B cell (primary cell): Measurements from ENCODE around the gene TSHR. TPM values are rescaled to one million over a fixed set of nuclear protein-coding genes. Genes with fewer than 3 reads are reported as not detected.
"Not testable (repeated sequence)": the region's sequence is repeated elsewhere in the genome, so short reads cannot be mapped to it uniquely, and the experiment has no call there.

Source experiments
- ATAC-seq: fragments of 200-7000 bp; cut with Tn5 transposase; one replicate; pipeline ENCODE4 v1.10.0; 2021; ENCODE audit warnings: low read depth, mild to moderate bottlenecking, moderate number of reproducible peaks, moderate library complexity
- CTCF ChIA-PET: fragments of 350-600 bp; sonication (Branson Sonifier 250); formaldehyde crosslinking; loops from one replicate; lab custom pipeline; 2021; ENCODE audit warnings: antibody characterized with exemption, inconsistent platforms; lab: Charles Lee
- POLR2A ChIA-PET: fragments of 350-600 bp; sonication (Branson Sonifier 250); formaldehyde crosslinking; loops from one replicate; lab custom pipeline; 2021; ENCODE audit warnings: antibody characterized with exemption; lab: Charles Lee
- DNase-seq: peaks from one replicate; pipeline ENCODE4 v3.0.0; 2013
- H2AFZ ChIP-seq: 2 replicates; pipeline ENCODE4 v1.6.1; 2012; ENCODE audit warnings: mild to moderate bottlenecking, low read depth, low read length; ENCODE audit not compliant: insufficient read depth, poor library complexity, severe bottlenecking
- H3K27ac ChIP-seq, 2 donors: 1 replicate in 1 of 2; 2 replicates in 1 of 2; pipeline ENCODE4 v1.5.1; 2012 to 2013; ENCODE audit warnings: low read length in 2 of 2, mild to moderate bottlenecking in 2 of 2, moderate library complexity in 1 of 2
- H3K27me3 ChIP-seq, 4 experiments: fragments of 200-600 bp in 1 of 4; sonication (generic) in 1 of 4; replicated peaks in 1 of 4; 1 replicate in 2 of 4; 2 replicates in 2 of 4; pipeline versions ENCODE4 v1.6.1 to v1.7.0; 2013 to 2016; ENCODE audit warnings: low read length in 3 of 4, mild to moderate bottlenecking in 2 of 4, mixed read lengths in 1 of 4, moderate library complexity in 1 of 4; ENCODE audit not compliant: insufficient read depth in 4 of 4, control insufficient read depth in 3 of 4; ENCODE audit errors: control extremely low read depth in 1 of 4
- H3K36me3 ChIP-seq, 2 experiments: replicated peaks in 1 of 2; 1 replicate in 1 of 2; 2 replicates in 1 of 2; pipeline versions ENCODE4 v1.6.1 to v1.7.1; 2013; ENCODE audit warnings: low read length in 1 of 2; ENCODE audit not compliant: insufficient read depth in 2 of 2, control insufficient read depth in 1 of 2; ENCODE audit errors: control extremely low read depth in 1 of 2, extremely low read depth in 1 of 2
- H3K4me1 ChIP-seq, 2 donors: fragments of 200-600 bp in 1 of 2; sonication (generic) in 1 of 2; 1 replicate in 1 of 2; 2 replicates in 1 of 2; pipeline versions ENCODE4 v1.5.1 to v1.6.1; 2013 to 2017; ENCODE audit warnings: low read length in 2 of 2; ENCODE audit not compliant: control insufficient read depth in 2 of 2, insufficient read depth in 2 of 2
- H3K4me2 ChIP-seq: replicated peaks from 2 replicates; pipeline ENCODE3; 2012; ENCODE audit warnings: mild to moderate bottlenecking, low read depth, low read length; ENCODE audit not compliant: poor library complexity, severe bottlenecking
- H3K4me3 ChIP-seq, 5 experiments: fragments of 200-600 bp in 1 of 5; sonication (generic) in 1 of 5; 1 replicate in 3 of 5; 2 replicates in 2 of 5; pipeline versions ENCODE4 v1.5.1 to v1.7.0; 2011 to 2016; ENCODE audit warnings: low read length in 4 of 5, mild to moderate bottlenecking in 4 of 5, low read depth in 2 of 5, control low read depth in 1 of 5, moderate library complexity in 1 of 5; ENCODE audit not compliant: insufficient read depth in 1 of 5; ENCODE audit errors: control extremely low read depth in 1 of 5, extremely low read depth in 1 of 5
- H3K79me2 ChIP-seq: fragments of 200-600 bp; sonication (generic); one replicate; pipeline ENCODE4 v1.6.0; 2016; ENCODE audit warnings: low read length; ENCODE audit not compliant: control insufficient read depth, insufficient read depth
- H3K9ac ChIP-seq: fragments of 200-600 bp; sonication (generic); 2 replicates; pipeline ENCODE4 v1.6.1; 2017; ENCODE audit warnings: mild to moderate bottlenecking, low read length, moderate library complexity
- H3K9me3 ChIP-seq, 3 donors: one replicate each; pipeline versions ENCODE4 v1.6.1 to v1.7.1; 2013; ENCODE audit warnings: low read length in 2 of 3; ENCODE audit not compliant: control insufficient read depth in 2 of 3, insufficient read depth in 1 of 3; ENCODE audit errors: control extremely low read depth in 1 of 3
- H4K20me1 ChIP-seq: 2 replicates; pipeline ENCODE4 v1.6.0; 2012; ENCODE audit warnings: mild to moderate bottlenecking, low read length; ENCODE audit not compliant: insufficient read depth, control insufficient read depth, poor library complexity, severe bottlenecking
- H3K27ac Mint-ChIP-seq: one replicate; pipeline ENCODE4 v1.8.0; 2021; ENCODE audit warnings: mixed read lengths
- H3K27me3 Mint-ChIP-seq: one replicate; pipeline ENCODE4 v1.8.0; 2021; ENCODE audit warnings: mixed read lengths
- H3K4me1 Mint-ChIP-seq: one replicate; pipeline ENCODE4 v1.8.0; 2021; ENCODE audit warnings: mixed read lengths
- H3K4me3 Mint-ChIP-seq: one replicate; pipeline ENCODE4 v1.8.0; 2021; ENCODE audit warnings: mixed read lengths
- H3K9me3 Mint-ChIP-seq: one replicate; pipeline ENCODE4 v1.8.0; 2022; ENCODE audit warnings: mixed read lengths; ENCODE audit not compliant: insufficient read depth
- CTCF ChIP-seq: fragments of 200-600 bp; IDR thresholded peaks from one replicate; pipeline ENCODE4 v1.8.0; 2022; ENCODE audit warnings: antibody characterized with exemption, mild to moderate bottlenecking
- EZH2 ChIP-seq: IDR thresholded peaks from 2 replicates; pipeline ENCODE4 v1.6.1; 2012; ENCODE audit warnings: borderline replicate concordance, low read depth, mild to moderate bottlenecking, moderate library complexity, low read length; ENCODE audit not compliant: insufficient read depth, poor library complexity, severe bottlenecking
- WGBS: methylation state at CpG from one replicate; pipeline ENCODE4 v1.1.5; 2013; ENCODE audit warnings: missing lambda C conversion rate; ENCODE audit not compliant: insufficient coverage; 5-methylcytosine and 5-hydroxymethylcytosine counted together
- intact Hi-C: fragments of 100-400 bp; cut with micrococcal nuclease; formaldehyde crosslinking; loops from one replicate; pipeline ENCODE4 v1.10.0; 2022
- polyA plus RNA-seq: library from polyadenylated mRNA; depleted of rRNA; stranded (reverse); fragments of >200 nt; gene quantifications from 2 replicates; pipeline ENCODE4 v1.2.3, GENCODE V29; 2012
- total RNA-seq, 2 donors: library from RNA; stranded (reverse); fragments of 120-200 nt in 1 of 2; gene quantifications; 1 replicate in 1 of 2; 2 replicates in 1 of 2; pipeline versions ENCODE4 v1.2.3 to v1.2.4, GENCODE V29; 2013 to 2022

Gene TSHR
- total and polyA plus RNA-seq, 2 donors (not counting 1 experiment from before 2014, with no cell fraction given) = 0.15 to 0.37 TPM

DNA sequence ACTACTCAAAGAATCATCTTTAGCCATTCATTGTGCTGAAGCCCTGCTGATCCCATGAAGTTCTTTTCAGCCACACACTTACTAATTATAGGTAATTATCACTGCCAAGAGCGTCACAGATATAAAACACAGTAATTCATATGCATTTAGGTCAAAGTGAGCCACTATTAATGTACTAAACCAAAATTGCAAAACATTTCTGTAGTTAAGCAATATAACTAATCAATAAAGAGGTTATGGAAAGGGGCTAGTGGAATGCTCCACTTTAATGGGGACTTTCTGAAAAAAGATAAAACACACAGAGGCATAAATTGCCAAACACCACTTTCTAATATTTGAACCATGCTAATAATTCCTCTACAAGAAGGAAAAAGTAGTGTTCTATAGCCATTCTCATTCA is 7.1 kb upstream of the TSHR start:
- Histone ChIP-seq H4K20me1 (no peaks in the 10 kb centered on the region), H3K9ac (no peak overlapping the region), H3K27ac (no peak overlapping the region), H3K4me2 (no peak overlapping the region), H2AFZ (no peak overlapping the region), H3K36me3 (no peaks in the 10 kb centered on the region), H3K79me2 (no peaks in the 10 kb centered on the region), H3K9me3 (no peaks in the 10 kb centered on the region), H3K4me3 (no peak overlapping the region), H3K27me3 (peaks cover 0 to 4% (median 0%) of the 10 kb centered on the region in 4 experiments), H3K4me1 (no peaks in the 10 kb centered on the region)
- CTCF ChIA-PET = interaction anchor here (1.0 to 1.6 kb wide), 2 partner anchors 39 to 40 kb away, joined by 3 to 4 read pairs; no protein-coding TSS in a partner anchor
- intact Hi-C loops = no loop called here
- H3K4me1 Mint-ChIP-seq = no peaks in the 10 kb centered on the region
- no peak overlapping the region for H3K4me3 Mint-ChIP-seq
- H3K27ac Mint-ChIP-seq = no peak overlapping the region
- ATAC-seq = no peak
- POLR2A ChIA-PET = no interaction called here
- WGBS = no CpG with 5 or more reads among the region's 1 CpG
- TF ChIP-seq EZH2 = no peak
- no peak for TF ChIP-seq CTCF
- H3K27me3 Mint-ChIP-seq = peaks cover 16% of the 10 kb centered on the region
- no peak for DNase-seq
- H3K9me3 Mint-ChIP-seq = no peaks in the 10 kb centered on the region

- Mint-ChIP-seq H3K27ac (no peak overlapping the region), H3K9me3 (no peaks in the 10 kb centered on the region), H3K27me3 (peaks cover 22% of the 10 kb centered on the region), H3K4me3 (no peak overlapping the region), H3K4me1 (peaks cover 19% of the 10 kb centered on the region)
- Histone ChIP-seq H3K27ac (no peak overlapping the region), H3K9me3 (peaks cover 0 to 3% (median 0%) of the 10 kb centered on the region in 3 donors), H3K27me3 (peaks cover 0 to 14% (median 4%) of the 10 kb centered on the region in 4 experiments), H4K20me1 (no peaks in the 10 kb centered on the region), H3K4me1 (peaks cover 0 to 13% of the 10 kb centered on the region in 2 donors), H3K79me2 (no peaks in the 10 kb centered on the region), H3K4me2 (no peak overlapping the region), H3K36me3 (no peaks in the 10 kb centered on the region), H3K9ac (no peak overlapping the region), H2AFZ (no peak overlapping the region), H3K4me3 (no peak overlapping the region)
- WGBS = no CpG with 5 or more reads among the region's 4 CpGs
- TF ChIP-seq EZH2 = no peak
- no peak for TF ChIP-seq CTCF
- intact Hi-C loops = no loop called here
- ATAC-seq (no peak), DNase-seq (no peak)
- CTCF ChIA-PET = interaction anchor here (1.3 to 12.7 kb wide), 2 partner anchors 36 to 45 kb away, joined by 4 to 255 read pairs; no protein-coding TSS in a partner anchor
- POLR2A ChIA-PET = no interaction called here
These were observed 3.9 kb upstream of the TSHR start for GRCh38 chr14:80951491-80951890.

DNA sequence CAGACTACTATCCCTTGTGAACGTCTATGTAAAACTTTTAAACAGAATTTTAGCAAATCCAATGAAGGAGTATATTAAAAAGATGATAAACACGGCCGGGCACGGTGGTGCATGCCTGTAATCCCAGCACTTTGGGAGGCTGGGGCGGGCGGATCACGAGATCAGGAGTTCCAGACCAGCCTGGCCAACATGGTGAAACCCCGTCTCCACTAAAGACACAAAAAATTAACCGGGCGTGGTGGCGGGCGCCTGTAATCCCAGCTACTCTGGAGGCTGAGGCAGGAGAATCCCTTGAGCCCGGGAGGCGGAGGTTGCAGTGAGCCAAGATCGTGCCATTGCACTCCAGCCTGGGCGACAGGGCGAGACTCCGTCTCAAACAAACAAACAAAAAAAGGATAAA is 2.2 kb upstream of the TSHR start:
- H3K4me2 ChIP-seq, intact Hi-C loops, H3K4me3 Mint-ChIP-seq, H3K4me3 ChIP-seq, H3K27ac Mint-ChIP-seq, H3K27ac ChIP-seq, ATAC-seq, H3K27me3 ChIP-seq, H2AFZ ChIP-seq, H3K9me3 ChIP-seq, DNase-seq, H3K9ac ChIP-seq, H3K9me3 Mint-ChIP-seq, H3K79me2 ChIP-seq, POLR2A ChIA-PET, H3K36me3 ChIP-seq, H4K20me1 ChIP-seq: not testable (repeated sequence)
- Mint-ChIP-seq H3K27me3 (peaks cover 15% of the 10 kb centered on the region), H3K4me1 (peaks cover 36% of the 10 kb centered on the region)
- WGBS = 94% methylated on average over 9 of the region's 18 CpGs
- CTCF ChIA-PET = interaction anchor here (1.0 to 12.7 kb wide), 7 partner anchors 11 to 258 kb away, joined by 3 to 255 read pairs (median 4); partner anchors contain the start of gene CEP128
- H3K4me1 ChIP-seq = peaks cover 9 to 26% of the 10 kb centered on the region in 2 donors
